ENCODE data around the gene NEK2.

GRCh38 chr1:211616965-211617297 lies 58.5 kb downstream of the NEK2 start:
- TF ChIP-seq CTCF (IDR thresholded peaks at IDR 0.05) (no peak), EZH2 (IDR thresholded peaks at IDR 0.05) (no peak)
